CD14-positive monocyte (primary cell): Measurements from ENCODE around the gene PTGES2. TPM values are rescaled to one million over a fixed set of nuclear protein-coding genes. Genes with fewer than 3 reads are reported as not detected.
"Not testable (repeated sequence)": the region's sequence is repeated elsewhere in the genome, so short reads cannot be mapped to it uniquely, and the experiment has no call there.

Experiments
- DNase-seq, 3 donors: peaks; one replicate each; pipeline ENCODE4 v3.0.0-alpha.2; 2011 to 2022
- H2AFZ ChIP-seq: 2 replicates; pipeline ENCODE4 v1.6.0; 2012; ENCODE audit warnings: mild to moderate bottlenecking, low read depth, low read length, inconsistent platforms; ENCODE audit not compliant: insufficient read depth, poor library complexity, severe bottlenecking
- H3K27ac ChIP-seq, 2 donors: 1 replicate in 1 of 2; 2 replicates in 1 of 2; pipeline ENCODE4 v1.5.1; 2012 to 2013; ENCODE audit warnings: low read length in 2 of 2, control low read depth in 1 of 2, inconsistent platforms in 1 of 2, low read depth in 1 of 2, mild to moderate bottlenecking in 1 of 2
- H3K27me3 ChIP-seq, 2 donors: one replicate each; pipeline versions ENCODE4 v1.6.0 to v1.6.1; 2011 to 2013; ENCODE audit warnings: low read length in 2 of 2; ENCODE audit not compliant: control insufficient read depth in 2 of 2, insufficient read depth in 2 of 2
- H3K36me3 ChIP-seq, 2 donors: replicated peaks in 1 of 2; 1 replicate in 1 of 2; 2 replicates in 1 of 2; pipeline versions ENCODE4 v1.5.1 to v1.6.1; 2012 to 2013; ENCODE audit warnings: low read length in 2 of 2, control low read depth in 1 of 2, inconsistent platforms in 1 of 2, mild to moderate bottlenecking in 1 of 2; ENCODE audit not compliant: insufficient read depth in 2 of 2, control insufficient read depth in 1 of 2
- H3K4me1 ChIP-seq, 2 donors: 1 replicate in 1 of 2; 2 replicates in 1 of 2; pipeline versions ENCODE4 v1.5.1 to v1.6.1; 2012 to 2013; ENCODE audit warnings: low read length in 2 of 2, control low read depth in 1 of 2, inconsistent platforms in 1 of 2, mild to moderate bottlenecking in 1 of 2, moderate library complexity in 1 of 2; ENCODE audit not compliant: insufficient read depth in 2 of 2, control insufficient read depth in 1 of 2
- H3K4me2 ChIP-seq: replicated peaks from 2 replicates; pipeline ENCODE3; 2012; ENCODE audit warnings: low read length, moderate library complexity, mild to moderate bottlenecking; ENCODE audit not compliant: poor library complexity, severe bottlenecking; ENCODE audit errors: extremely low read depth
- H3K4me3 ChIP-seq, 3 experiments: fragments of 200-600 bp in 1 of 3; sonication (generic) in 1 of 3; replicated peaks in 1 of 3; 1 replicate in 2 of 3; 2 replicates in 1 of 3; pipeline ENCODE4 v1.5.1; 2011 to 2013; ENCODE audit warnings: low read length in 3 of 3, mild to moderate bottlenecking in 3 of 3, control low read depth in 2 of 3, low read depth in 2 of 3, inconsistent platforms in 1 of 3, moderate library complexity in 1 of 3
- H3K79me2 ChIP-seq: 2 replicates; pipeline ENCODE4 v1.6.0; 2012; ENCODE audit warnings: mild to moderate bottlenecking, control low read depth, inconsistent platforms, low read length, moderate library complexity; ENCODE audit not compliant: insufficient read depth
- H3K9ac ChIP-seq: 2 replicates; pipeline ENCODE4 v1.6.0; 2017; ENCODE audit warnings: low read length, mild to moderate bottlenecking; ENCODE audit not compliant: insufficient read depth, poor library complexity, severe bottlenecking
- H3K9me3 ChIP-seq, 2 donors: replicated peaks in 1 of 2; 1 replicate in 1 of 2; 2 replicates in 1 of 2; pipeline versions ENCODE4 v1.5.1 to v1.6.1; 2012 to 2013; ENCODE audit warnings: low read length in 2 of 2, control low read depth in 1 of 2; ENCODE audit not compliant: control insufficient read depth in 1 of 2, insufficient read depth in 1 of 2
- H4K20me1 ChIP-seq: 2 replicates; pipeline ENCODE4 v1.6.0; 2012; ENCODE audit warnings: mild to moderate bottlenecking, low read length, control low read depth, moderate library complexity; ENCODE audit not compliant: insufficient read depth
- H3K27ac Mint-ChIP-seq, 7 donors: one replicate each; pipeline ENCODE4 v1.8.0; 2020; ENCODE audit warnings: mild to moderate bottlenecking in 7 of 7, mixed read lengths in 7 of 7, moderate library complexity in 6 of 7, inconsistent platforms in 2 of 7
- H3K27me3 Mint-ChIP-seq, 3 donors: one replicate each; pipeline ENCODE4 v1.8.0; 2021 to 2022; ENCODE audit warnings: low read depth in 3 of 3, mild to moderate bottlenecking in 3 of 3, mixed read lengths in 3 of 3, moderate library complexity in 3 of 3, inconsistent platforms in 1 of 3
- H3K36me3 Mint-ChIP-seq, 2 donors: one replicate each; pipeline ENCODE4 v1.8.0; 2020; ENCODE audit warnings: mixed read lengths in 2 of 2, inconsistent platforms in 1 of 2, mild to moderate bottlenecking in 1 of 2
- H3K4me1 Mint-ChIP-seq: one replicate; pipeline ENCODE4 v1.8.0; 2020; ENCODE audit warnings: mild to moderate bottlenecking, mixed read lengths
- H3K4me3 Mint-ChIP-seq, 2 donors: one replicate each; pipeline ENCODE4 v1.8.0; 2020; ENCODE audit warnings: mild to moderate bottlenecking in 2 of 2, mixed read lengths in 2 of 2, moderate library complexity in 1 of 2
- H3K9me3 Mint-ChIP-seq, 7 donors: one replicate each; pipeline ENCODE4 v1.8.0; 2020 to 2022; ENCODE audit warnings: mixed read lengths in 7 of 7, mild to moderate bottlenecking in 6 of 7, moderate library complexity in 6 of 7, inconsistent platforms in 2 of 7
- CTCF ChIP-seq: fragments of 200-600 bp; IDR thresholded peaks from one replicate; pipeline ENCODE4 v1.8.0; 2022; ENCODE audit warnings: antibody characterized with exemption, mild to moderate bottlenecking
- WGBS: methylation state at CpG from one replicate; pipeline ENCODE4 v1.1.5; 2013; ENCODE audit warnings: missing lambda C conversion rate; ENCODE audit not compliant: insufficient coverage; 5-methylcytosine and 5-hydroxymethylcytosine counted together
- intact Hi-C, 2 donors: fragments of 100-400 bp; cut with micrococcal nuclease; formaldehyde crosslinking; loops; one replicate each; pipeline versions ENCODE4 v1.15.0 to v1.15.1; 2023
- polyA plus RNA-seq, 3 donors: library from polyadenylated mRNA; depleted of rRNA in 1 of 3; unstranded in 2 of 3; stranded (reverse) in 1 of 3; fragments of 300-500 nt in 2 of 3; fragments of >200 nt in 1 of 3; fragmentation: Illumina TruSeq in 2 of 3; gene quantifications; 1 replicate in 2 of 3; 2 replicates in 1 of 3; pipeline ENCODE4 v1.2.3, GENCODE V29; 2012 to 2021

Gene PTGES2
- polyA plus RNA-seq, 3 donors: 42.0 to 71.5 (median 49.4) TPM

DNA sequence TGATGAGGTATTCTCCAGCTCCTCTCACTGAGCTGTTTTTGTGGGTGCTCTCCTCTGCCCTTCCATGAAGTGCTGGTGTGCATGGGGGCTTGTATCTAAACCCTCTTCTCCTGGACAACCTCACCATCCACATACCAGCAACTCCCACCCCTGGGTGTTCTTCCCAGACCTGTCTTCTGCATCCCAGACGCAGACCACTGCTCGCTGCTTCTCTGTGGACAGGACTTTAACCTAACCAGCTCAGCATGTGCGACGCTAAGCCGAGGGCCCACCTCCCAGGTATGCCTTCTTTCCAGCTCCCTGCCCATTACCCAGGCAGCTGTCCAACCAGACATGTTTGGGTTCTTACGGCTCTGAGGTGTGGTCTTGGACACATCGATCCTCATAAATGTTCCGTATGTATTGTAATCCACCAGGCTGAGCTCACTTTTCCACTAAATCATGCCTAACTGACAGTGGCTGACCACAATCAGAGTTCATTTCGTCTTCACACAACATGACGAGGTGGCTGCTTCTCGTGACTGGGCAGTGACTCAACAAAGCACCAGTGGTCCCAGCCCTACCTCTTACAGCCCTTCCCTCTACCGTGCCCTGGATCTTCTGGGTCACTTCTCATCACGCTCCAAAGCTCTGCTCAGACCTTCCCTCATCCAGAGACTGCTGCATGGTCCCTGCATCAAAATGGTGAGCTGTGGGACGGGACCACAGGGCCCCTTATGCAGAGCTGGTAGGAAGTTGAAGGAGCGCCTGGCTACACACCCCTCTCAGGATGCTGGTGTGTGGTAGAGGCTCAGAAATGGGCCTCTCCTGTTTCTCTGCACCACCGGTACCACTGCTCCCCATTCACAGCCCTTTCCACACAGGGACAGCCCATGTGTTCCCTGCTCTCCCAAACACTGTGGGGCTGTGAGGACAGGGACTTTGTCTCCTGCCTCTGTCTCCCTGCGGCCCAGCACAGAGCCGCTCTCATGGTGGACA lies 9.6 kb upstream of the PTGES2 start:
- no peaks in the 10 kb centered on the region for H3K36me3 Mint-ChIP-seq
- Histone ChIP-seq H3K9ac (no peak overlapping the region), H3K27ac (no peak overlapping the region), H3K27me3 (no peaks in the 10 kb centered on the region), H4K20me1 (no peaks in the 10 kb centered on the region), H3K4me3 (no peak overlapping the region), H3K79me2 (no peaks in the 10 kb centered on the region), H3K9me3 (no peaks in the 10 kb centered on the region), H3K36me3 (no peaks in the 10 kb centered on the region), H3K4me2 (no peak overlapping the region), H2AFZ (no peak overlapping the region), H3K4me1 (no peaks in the 10 kb centered on the region)
- H3K4me3 Mint-ChIP-seq: no peak overlapping the region
- H3K27me3 Mint-ChIP-seq: peaks cover 5 to 15% (median 6%) of the 10 kb centered on the region in 3 donors
- peak overlapping the region in 3 of 7 donors; percentile 5 to 70 (median 43) for H3K27ac Mint-ChIP-seq
- H3K4me1 Mint-ChIP-seq: peaks cover 3% of the 10 kb centered on the region
- TF ChIP-seq CTCF: no peak
- peaks cover 0 to 2% (median 0%) of the 10 kb centered on the region in 7 donors for H3K9me3 Mint-ChIP-seq
- no peak for DNase-seq
- 81% methylated on average over 12 of the region's 18 CpGs for WGBS
- intact Hi-C loops: no loop called here

GRCh38 chr9:128135561-128135960 lies 8.0 kb upstream of the PTGES2 start:
- intact Hi-C loops, H3K36me3 Mint-ChIP-seq, H3K9ac ChIP-seq, H3K27ac ChIP-seq, H4K20me1 ChIP-seq, H3K79me2 ChIP-seq, H3K4me2 ChIP-seq, H2AFZ ChIP-seq, H3K4me3 Mint-ChIP-seq, H3K9me3 Mint-ChIP-seq, DNase-seq, H3K27me3 ChIP-seq, H3K36me3 ChIP-seq, H3K4me1 ChIP-seq, H3K4me1 Mint-ChIP-seq, H3K4me3 ChIP-seq, H3K9me3 ChIP-seq: not testable (repeated sequence)
- Mint-ChIP-seq H3K27me3 (peaks cover 2 to 17% (median 5%) of the 10 kb centered on the region in 3 donors), H3K27ac (peak overlapping the region in 2 of 7 donors; percentile 18 to 23)
- 68% methylated on average over 5 of the region's 8 CpGs for WGBS

- H3K9ac ChIP-seq, H3K36me3 ChIP-seq, H3K9me3 ChIP-seq, H3K79me2 ChIP-seq, H2AFZ ChIP-seq, H3K27me3 ChIP-seq, H4K20me1 ChIP-seq, H3K27ac ChIP-seq, H3K4me2 ChIP-seq, H3K4me3 ChIP-seq, H3K9me3 Mint-ChIP-seq, H3K27ac Mint-ChIP-seq, H3K4me3 Mint-ChIP-seq, DNase-seq, H3K36me3 Mint-ChIP-seq, intact Hi-C loops: not testable (repeated sequence)
- WGBS: 60% methylated on average over 7 of the region's 8 CpGs
- Mint-ChIP-seq H3K27me3 (peaks cover 2 to 14% (median 5%) of the 10 kb centered on the region in 3 donors), H3K4me1 (peaks cover 11% of the 10 kb centered on the region)
- H3K4me1 ChIP-seq: peaks cover 10 to 19% of the 10 kb centered on the region in 2 donors
These were observed 4.6 kb upstream of the PTGES2 start for GRCh38 chr9:128132139-128132538.

DNA sequence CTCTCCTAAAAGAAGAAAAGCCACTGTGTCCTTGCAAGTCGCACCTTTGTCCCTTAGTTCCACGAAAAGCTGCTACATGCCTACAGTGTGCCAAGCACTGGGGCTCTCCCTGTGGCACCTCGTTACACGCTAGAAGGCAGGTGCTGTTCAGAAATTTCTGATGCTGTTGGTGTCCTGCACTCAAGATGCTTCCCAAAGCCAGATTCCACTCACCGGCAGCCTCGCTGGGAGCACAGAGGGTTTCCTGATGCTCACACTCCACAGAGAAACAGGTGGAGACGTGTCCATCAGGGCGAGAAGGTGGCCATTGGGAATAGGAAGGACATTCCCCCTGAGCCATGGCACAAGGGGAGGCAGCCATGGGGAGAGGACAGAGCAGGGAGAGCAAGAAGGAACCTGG lies 3.8 kb upstream of the PTGES2 start:
- peaks cover 2 to 12% (median 5%) of the 10 kb centered on the region in 3 donors for H3K27me3 Mint-ChIP-seq
- H3K36me3 Mint-ChIP-seq, H3K9ac ChIP-seq, H2AFZ ChIP-seq, H3K27ac ChIP-seq, intact Hi-C loops, H3K4me3 Mint-ChIP-seq, H3K27me3 ChIP-seq, H3K9me3 Mint-ChIP-seq, DNase-seq, H3K36me3 ChIP-seq, H3K4me2 ChIP-seq, H3K79me2 ChIP-seq, H4K20me1 ChIP-seq, H3K4me3 ChIP-seq, H3K9me3 ChIP-seq: not testable (repeated sequence)
- peak overlapping the region in 1 of 7 donors; percentile 46 for H3K27ac Mint-ChIP-seq
- 95% methylated on average over 6 of the region's 8 CpGs for WGBS
- peaks cover 16% of the 10 kb centered on the region for H3K4me1 Mint-ChIP-seq
- H3K4me1 ChIP-seq: peaks cover 17 to 27% of the 10 kb centered on the region in 2 donors
